HepG2 (cell line): Measurements from ENCODE around the gene LTB4R. TPM values are rescaled to one million over a fixed set of nuclear protein-coding genes. Genes with fewer than 3 reads are reported as not detected.

Source experiments
- CCAR2 ChIP-seq: fragments of 200-400 bp; formaldehyde crosslinking; optimal IDR thresholded peaks from 2 replicates; pipeline ENCODE3; 2018; ENCODE audit warnings: low read depth, mild to moderate bottlenecking, low read length, moderate library complexity
- FLYWCH1 ChIP-seq: sonication (generic); formaldehyde crosslinking; IDR thresholded peaks from 2 replicates; pipeline ENCODE4 v1.8.1; 2023; ENCODE audit warnings: mild to moderate bottlenecking, missing genetic modification reagents
- FOXA3 ChIP-seq: IDR thresholded peaks from 2 replicates; pipeline ENCODE4 v1.6.1; 2016; ENCODE audit warnings: missing genetic modification reagents, missing compliant biosample characterization
- KAT8 ChIP-seq: IDR thresholded peaks from 2 replicates; pipeline ENCODE4 v1.6.1; 2016; ENCODE audit warnings: missing genetic modification reagents, missing compliant biosample characterization
- MXD1 ChIP-seq: sonication (generic); formaldehyde crosslinking; IDR thresholded peaks from 2 replicates; pipeline ENCODE4 v1.4.0; 2020; ENCODE audit warnings: mild to moderate bottlenecking, missing genetic modification reagents
- NCOR1 ChIP-seq: fragments of 200-600 bp; sonication (generic); IDR thresholded peaks from 2 replicates; pipeline ENCODE4 v1.7.0; 2017; ENCODE audit warnings: antibody characterized with exemption, low read length, borderline replicate concordance
- NRL ChIP-seq: sonication (generic); formaldehyde crosslinking; IDR thresholded peaks from 2 replicates; pipeline ENCODE4 v1.5.0; 2020; ENCODE audit warnings: missing genetic modification reagents, mild to moderate bottlenecking, moderate library complexity, borderline replicate concordance
- RBM22 ChIP-seq: fragments of 200-400 bp; formaldehyde crosslinking; optimal IDR thresholded peaks from 2 replicates; pipeline ENCODE3; 2017; ENCODE audit warnings: mild to moderate bottlenecking, low read length, moderate library complexity
- SALL2 ChIP-seq: sonication (generic); formaldehyde crosslinking; IDR thresholded peaks from 2 replicates; pipeline ENCODE4 v1.8.1; 2023; ENCODE audit warnings: mild to moderate bottlenecking, missing genetic modification reagents, inconsistent platforms
- SMARCC2 ChIP-seq: fragments of 450-650 bp; IDR thresholded peaks from 2 replicates; pipeline ENCODE4 v1.6.1; 2017; ENCODE audit warnings: antibody characterized with exemption, mild to moderate bottlenecking
- WIZ ChIP-seq: sonication (generic); formaldehyde crosslinking; IDR thresholded peaks from 2 replicates; pipeline ENCODE4 v1.5.1; 2020; ENCODE audit warnings: mild to moderate bottlenecking, missing genetic modification reagents
- ZBED4 ChIP-seq: sonication (generic); formaldehyde crosslinking; IDR thresholded peaks from 2 replicates; pipeline ENCODE4 v1.4.0; 2020; ENCODE audit warnings: missing genetic modification reagents, borderline replicate concordance
- ZKSCAN5 ChIP-seq: sonication (generic); formaldehyde crosslinking; IDR thresholded peaks from 2 replicates; pipeline ENCODE4 v1.5.1; 2020; ENCODE audit warnings: mild to moderate bottlenecking, missing genetic modification reagents
- ZNF335 ChIP-seq: sonication (generic); formaldehyde crosslinking; IDR thresholded peaks from 2 replicates; pipeline ENCODE4 v1.4.0; 2020; ENCODE audit warnings: missing genetic modification reagents
- ZNF501 ChIP-seq: sonication (generic); formaldehyde crosslinking; IDR thresholded peaks from 2 replicates; pipeline ENCODE4 v1.5.1; 2020; ENCODE audit warnings: mild to moderate bottlenecking, moderate library complexity, missing genetic modification reagents
- ZNF552 ChIP-seq: sonication (generic); formaldehyde crosslinking; IDR thresholded peaks from 2 replicates; pipeline ENCODE4 v1.9.0; 2022; ENCODE audit warnings: missing genetic modification reagents, mild to moderate bottlenecking, borderline replicate concordance
- ZNF558 ChIP-seq: sonication (generic); formaldehyde crosslinking; IDR thresholded peaks from 2 replicates; pipeline ENCODE4 v1.9.0; 2022; ENCODE audit warnings: mild to moderate bottlenecking, missing genetic modification reagents, borderline replicate concordance
- ZNF572 ChIP-seq: sonication (generic); formaldehyde crosslinking; IDR thresholded peaks from 2 replicates; pipeline ENCODE4 v1.5.1; 2020; ENCODE audit warnings: mild to moderate bottlenecking, missing genetic modification reagents
- ZNF691 ChIP-seq: sonication (generic); formaldehyde crosslinking; IDR thresholded peaks from 2 replicates; pipeline ENCODE4 v1.4.0; 2020; ENCODE audit warnings: missing genetic modification reagents, low read depth, mild to moderate bottlenecking, borderline replicate concordance
- ZNF775 ChIP-seq: sonication (generic); formaldehyde crosslinking; IDR thresholded peaks from 2 replicates; pipeline ENCODE4 v1.4.0; 2020; ENCODE audit warnings: missing genetic modification reagents, mild to moderate bottlenecking, moderate library complexity, borderline replicate concordance
- polyA plus RNA-seq, 8 experiments: library from polyadenylated mRNA; depleted of rRNA in 3 of 8; stranded (reverse) in 7 of 8; unstranded in 1 of 8; fragments of >200 nt; fragmentation: Illumina TruSeq in 4 of 8; extraction: Trizol in 4 of 8; gene quantifications; 2 replicates each; pipeline versions ENCODE4 v1.2.1 to v1.2.3, GENCODE V29; 2011 to 2016; ENCODE audit warnings: low read depth in 4 of 8, missing spikeins in 1 of 8, mixed read lengths in 1 of 8; ENCODE audit not compliant: insufficient read depth in 1 of 8
- total RNA-seq, 5 experiments: library from RNA; depleted of rRNA; stranded (reverse); fragments of >200 nt; fragmentation: Illumina TruSeq; extraction: Trizol; gene quantifications; 2 replicates each; pipeline ENCODE4 v1.2.3, GENCODE V29; 2016; ENCODE audit warnings: low read depth in 1 of 5
- TF ChIP-seq, protein P1 (sequence below): IDR thresholded peaks from 2 replicates; pipeline ENCODE4 v1.6.1; 2016; ENCODE audit warnings: missing biosample characterization, missing genetic modification reagents, low read depth
- TF ChIP-seq, protein P2 (sequence below): sonication (generic); formaldehyde crosslinking; IDR thresholded peaks from 2 replicates; pipeline ENCODE4 v1.4.0; 2020; ENCODE audit warnings: missing genetic modification reagents

LTB4R gene
- total and polyA plus RNA-seq, 2 of the 13 experiments (the other 11 are each of a cell fraction or from before 2014, with no cell fraction given), result 3.2 to 8.2 TPM

GRCh38 chr14:24366721-24367513 lies 55.6 kb downstream of the LTB4R start (continued):
- no peak for TF ChIP-seq NCOR1
- TF ChIP-seq, protein P1, sequence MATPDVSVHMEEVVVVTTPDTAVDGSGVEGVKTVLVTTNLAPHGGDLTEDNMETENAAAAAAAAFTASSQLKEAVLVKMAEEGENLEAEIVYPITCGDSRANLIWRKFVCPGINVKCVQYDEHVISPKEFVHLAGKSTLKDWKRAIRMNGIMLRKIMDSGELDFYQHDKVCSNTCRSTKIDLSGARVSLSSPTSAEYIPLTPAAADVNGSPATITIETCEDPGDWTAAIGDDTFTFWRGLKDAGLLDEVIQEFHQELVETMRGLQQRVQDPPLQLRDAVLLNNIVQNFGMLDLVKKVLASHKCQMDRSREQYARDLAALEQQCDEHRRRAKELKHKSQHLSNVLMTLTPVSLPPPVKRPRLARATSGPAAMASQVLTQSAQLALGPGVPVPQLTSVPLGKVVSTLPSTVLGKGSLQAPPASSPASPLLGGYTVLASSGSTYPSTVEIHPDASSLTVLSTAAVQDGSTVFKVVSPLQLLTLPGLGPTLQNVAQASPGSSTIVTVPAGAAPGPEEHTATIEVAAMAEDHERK (CRISPR knock-in tag), result no peak
- TF ChIP-seq MXD1 (CRISPR knock-in tag), result no peak
- TF ChIP-seq FLYWCH1 (CRISPR knock-in tag), result no peak
- TF ChIP-seq ZNF501 (CRISPR knock-in tag), result 0 out of 2 replicates have a peak, but pooled peaks have one; percentile 29
- TF ChIP-seq ZNF558 (CRISPR knock-in tag), result no peak
- no peak for TF ChIP-seq SMARCC2
- TF ChIP-seq CCAR2, result no peak
- TF ChIP-seq ZNF691 (CRISPR knock-in tag), result no peak; the same call in 1 of the 2 replicates
- 0 out of 2 replicates have a peak, but pooled peaks have one; percentile 44 for TF ChIP-seq ZKSCAN5
- 0 out of 2 replicates have a peak, but pooled peaks have one; percentile 59 for TF ChIP-seq ZBED4
- TF ChIP-seq, protein P2, sequence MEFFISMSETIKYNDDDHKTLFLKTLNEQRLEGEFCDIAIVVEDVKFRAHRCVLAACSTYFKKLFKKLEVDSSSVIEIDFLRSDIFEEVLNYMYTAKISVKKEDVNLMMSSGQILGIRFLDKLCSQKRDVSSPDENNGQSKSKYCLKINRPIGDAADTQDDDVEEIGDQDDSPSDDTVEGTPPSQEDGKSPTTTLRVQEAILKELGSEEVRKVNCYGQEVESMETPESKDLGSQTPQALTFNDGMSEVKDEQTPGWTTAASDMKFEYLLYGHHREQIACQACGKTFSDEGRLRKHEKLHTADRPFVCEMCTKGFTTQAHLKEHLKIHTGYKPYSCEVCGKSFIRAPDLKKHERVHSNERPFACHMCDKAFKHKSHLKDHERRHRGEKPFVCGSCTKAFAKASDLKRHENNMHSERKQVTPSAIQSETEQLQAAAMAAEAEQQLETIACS (CRISPR knock-in tag), result no peak
- TF ChIP-seq ZNF572 (CRISPR knock-in tag), result peak; percentile 79
- TF ChIP-seq ZNF775 (CRISPR knock-in tag), result peak; percentile 48; the same call in 1 of the 2 replicates
- no peak for TF ChIP-seq WIZ (CRISPR knock-in tag)
- peak; percentile 93 for TF ChIP-seq NRL
- no peak for TF ChIP-seq SALL2
- no peak; the same call in 1 of the 2 replicates for TF ChIP-seq KAT8 (CRISPR knock-in tag)
- no peak; the same call in 1 of the 2 replicates for TF ChIP-seq ZNF552 (CRISPR knock-in tag)
- TF ChIP-seq RBM22, result no peak
- 0 out of 2 replicates have a peak, but pooled peaks have one; percentile 8 for TF ChIP-seq FOXA3
- no peak for TF ChIP-seq ZNF335 (CRISPR knock-in tag)
